Keratinocyte (primary cell): ENCODE data around the gene EPHB1.

Source experiments
- EZH2 ChIP-seq: IDR thresholded peaks from one replicate; pipeline ENCODE4 v1.6.1; 2012; ENCODE audit warnings: inconsistent platforms, mild to moderate bottlenecking, low read length, moderate library complexity
- TF ChIP-seq, protein P1 (sequence below), 3 experiments: IDR thresholded peaks in 1 of 3; conservative IDR thresholded peaks in 1 of 3; optimal IDR thresholded peaks in 1 of 3; 2 replicates in 2 of 3; 3 replicates in 1 of 3; pipeline versions ENCODE3 to v1.5.1; 2011; ENCODE audit warnings: low read length in 3 of 3, mild to moderate bottlenecking in 3 of 3, moderate library complexity in 2 of 3, control low read depth in 1 of 3, inconsistent platforms in 1 of 3; ENCODE audit not compliant: insufficient read depth in 2 of 3; ENCODE audit errors: extremely low read depth in 1 of 3

DNA sequence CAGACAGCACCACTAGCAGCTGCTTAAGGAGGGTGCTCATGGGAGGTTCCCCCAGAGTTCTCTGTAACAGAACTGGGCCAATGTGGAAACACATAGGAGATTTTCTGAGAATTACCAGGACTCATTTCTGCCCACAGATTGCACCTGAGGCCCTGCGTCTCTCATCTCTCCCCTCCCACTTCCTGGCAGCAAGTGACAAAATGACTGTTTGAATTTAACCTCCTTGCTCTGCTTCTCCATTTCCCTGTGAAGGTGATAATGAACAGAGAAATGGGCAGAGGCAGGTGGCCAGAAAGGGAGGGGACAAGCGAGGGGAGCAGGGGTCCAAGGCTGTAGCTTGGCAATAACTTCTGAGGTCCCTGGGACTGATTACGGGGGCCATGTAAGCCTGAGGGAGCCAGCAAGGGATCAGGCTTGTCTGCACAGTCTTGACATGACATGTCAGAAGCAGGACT lies 8.0 kb downstream of the EPHB1 start:
- TF ChIP-seq, protein P1, sequence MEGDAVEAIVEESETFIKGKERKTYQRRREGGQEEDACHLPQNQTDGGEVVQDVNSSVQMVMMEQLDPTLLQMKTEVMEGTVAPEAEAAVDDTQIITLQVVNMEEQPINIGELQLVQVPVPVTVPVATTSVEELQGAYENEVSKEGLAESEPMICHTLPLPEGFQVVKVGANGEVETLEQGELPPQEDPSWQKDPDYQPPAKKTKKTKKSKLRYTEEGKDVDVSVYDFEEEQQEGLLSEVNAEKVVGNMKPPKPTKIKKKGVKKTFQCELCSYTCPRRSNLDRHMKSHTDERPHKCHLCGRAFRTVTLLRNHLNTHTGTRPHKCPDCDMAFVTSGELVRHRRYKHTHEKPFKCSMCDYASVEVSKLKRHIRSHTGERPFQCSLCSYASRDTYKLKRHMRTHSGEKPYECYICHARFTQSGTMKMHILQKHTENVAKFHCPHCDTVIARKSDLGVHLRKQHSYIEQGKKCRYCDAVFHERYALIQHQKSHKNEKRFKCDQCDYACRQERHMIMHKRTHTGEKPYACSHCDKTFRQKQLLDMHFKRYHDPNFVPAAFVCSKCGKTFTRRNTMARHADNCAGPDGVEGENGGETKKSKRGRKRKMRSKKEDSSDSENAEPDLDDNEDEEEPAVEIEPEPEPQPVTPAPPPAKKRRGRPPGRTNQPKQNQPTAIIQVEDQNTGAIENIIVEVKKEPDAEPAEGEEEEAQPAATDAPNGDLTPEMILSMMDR (optimal IDR thresholded peaks at IDR 0.05 in 1 of 3, IDR thresholded peaks at IDR 0.05 in 1 of 3, conservative IDR thresholded peaks at IDR 0.05 in 1 of 3; ENCODE audit: extremely low read depth in 1 of 3, insufficient read depth in 2 of 3, low read length in 3 of 3) = no peak
- no peak for TF ChIP-seq EZH2
